Measurements from ENCODE around the gene SSUH2.
A peak's percentile ranks its signal among the peaks of the same experiment; 100 is the strongest.

The SSUH2 gene

GRCh38 chr3:8579943-8580342 lies 64.7 kb downstream of the SSUH2 start:
- DNase-seq (ENCODE audit: low spot score) = no peak

- no peak for DNase-seq (ENCODE audit: low spot score)
Measured at GRCh38 chr3:8579096-8579495, 65.5 kb downstream of the SSUH2 start.

- no peak for DNase-seq (ENCODE audit: low spot score)
Measured at GRCh38 chr3:8578282-8578681, 66.3 kb downstream of the SSUH2 start.

GRCh38 chr3:8576841-8577571 lies 67.6 kb downstream of the SSUH2 start:
- DNase-seq (ENCODE audit: low spot score) = no peak

DNA sequence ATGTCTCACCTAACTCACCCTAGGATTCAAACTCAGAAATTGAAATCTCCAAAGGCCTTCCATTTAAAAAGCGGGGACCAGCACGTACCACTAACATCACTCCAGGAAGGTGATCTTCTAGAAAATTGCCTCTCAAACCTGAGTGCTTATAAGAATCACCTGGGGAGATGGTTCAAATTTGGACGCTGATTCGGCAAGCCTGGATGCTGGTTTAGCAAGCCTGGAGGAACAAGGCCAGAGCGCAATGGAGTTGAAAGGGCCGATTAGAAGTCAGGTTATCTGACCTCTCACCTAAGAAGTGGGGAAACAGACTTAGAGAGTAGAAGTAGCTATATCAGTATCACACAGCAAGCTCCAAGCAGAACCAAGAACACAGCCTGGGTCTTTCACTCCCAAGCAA lies 68.2 kb downstream of the SSUH2 start:
- DNase-seq (ENCODE audit: low spot score) = no peak

DNA sequence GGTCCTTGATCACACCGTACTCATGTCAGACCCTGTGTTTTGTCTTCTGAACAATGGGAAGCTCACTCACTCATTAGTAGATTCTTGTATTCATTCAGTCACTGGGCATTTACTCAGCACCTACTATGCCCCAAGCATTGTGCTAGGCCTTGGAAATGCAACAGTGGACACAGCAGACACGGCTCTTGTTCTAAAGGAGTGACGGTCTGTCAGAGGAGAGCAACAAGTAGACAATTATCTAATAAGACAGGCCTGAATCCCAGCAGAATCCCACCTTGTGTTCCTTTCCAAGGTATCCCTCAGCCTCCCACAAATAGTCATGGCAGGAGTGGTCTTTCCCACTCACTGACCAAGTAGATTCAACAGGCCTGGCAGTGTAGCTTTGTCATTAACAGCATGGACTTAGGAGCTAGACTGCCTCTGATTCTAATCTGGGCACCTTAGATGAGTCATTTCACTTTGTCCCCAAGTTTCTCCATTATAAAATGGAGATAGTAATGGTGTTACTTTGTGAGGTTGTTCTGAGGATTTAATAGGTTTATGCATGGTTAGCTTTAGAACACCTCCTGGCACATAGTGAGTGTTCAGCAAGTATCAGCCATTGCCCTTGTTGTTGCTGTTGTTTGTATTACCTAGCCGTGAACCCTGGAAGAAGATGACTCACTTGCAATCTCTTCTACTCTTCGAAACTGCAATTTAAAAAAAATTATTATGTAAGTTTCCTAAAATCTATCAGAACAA lies 69.1 kb downstream of the SSUH2 start:
- peak; percentile 55 for DNase-seq (ENCODE audit: low spot score)

- no peak for DNase-seq (ENCODE audit: low spot score)
Measured at GRCh38 chr3:8574670-8575322, 69.8 kb downstream of the SSUH2 start.

GRCh38 chr3:8574040-8574669 lies 70.4 kb downstream of the SSUH2 start:
- no peak for DNase-seq (ENCODE audit: low spot score)

- DNase-seq (ENCODE audit: low spot score) = no peak
Measured at GRCh38 chr3:8573342-8573926, 71.2 kb downstream of the SSUH2 start.

- DNase-seq (ENCODE audit: low spot score) = no peak
Measured at GRCh38 chr3:8571256-8571655, 73.3 kb downstream of the SSUH2 start.
